A549 (cell line): ENCODE measurements around the gene KIF26A. TPM values are rescaled to one million over a fixed set of nuclear protein-coding genes. Genes with fewer than 3 reads are reported as not detected.

Experiments
- ATAC-seq, 2 experiments: fragments of 200-7000 bp in 1 of 2; fragments of >200 bp in 1 of 2; cut with Nextera tagmentation in 1 of 2; cut with Tn5 transposase in 1 of 2; 3 replicates each; pipeline versions ENCODE4 v1.8.0 to v1.9.1; 2018 to 2020; ENCODE audit warnings: mild to moderate bottlenecking in 1 of 2, moderate library complexity in 1 of 2
- CTCF ChIA-PET: fragments of 300-600 bp; sonication (Branson Sonifier 250); formaldehyde crosslinking; extraction: SDS; loops from one replicate; lab custom pipeline; 2021; ENCODE audit warnings: antibody characterized with exemption, inconsistent platforms; lab: Yijun Ruan, JAX
- POLR2A ChIA-PET: fragments of 350-600 bp; formaldehyde crosslinking; extraction: SDS; loops from one replicate; lab custom pipeline; 2021; ENCODE audit warnings: antibody characterized with exemption, inconsistent platforms; lab: Yijun Ruan, JAX
- DNase-seq, 2 experiments: peaks; one replicate each; pipeline versions ENCODE4 v3.0.0 to v3.0.0-alpha.2; 2011 to 2016; ENCODE audit warnings: low read depth in 1 of 2, low spot score in 1 of 2
- FAIRE-seq: peaks from 2 replicates; lab custom pipeline; 2011; peaks lifted over from hg19 to GRCh38; lab: Jason Lieb, UNC
- H3K27ac ChIP-seq, 2 experiments: fragments of >200 bp; sonication (Bioruptor Twin); formaldehyde crosslinking; 3 replicates each; pipeline ENCODE4 v1.5.1; 2016 to 2017
- H3K4me1 ChIP-seq: fragments of >200 bp; sonication (Bioruptor Twin); formaldehyde crosslinking; 3 replicates; pipeline ENCODE4 v1.6.1; 2016
- H3K4me2 ChIP-seq: fragments of >200 bp; sonication (Bioruptor Twin); formaldehyde crosslinking; 3 replicates; pipeline ENCODE4 v1.6.1; 2016
- H3K4me3 ChIP-seq: fragments of >200 bp; sonication (Bioruptor Twin); formaldehyde crosslinking; 3 replicates; pipeline ENCODE4 v1.5.1; 2016
- H3K9me3 ChIP-seq: fragments of >200 bp; sonication (Bioruptor Twin); formaldehyde crosslinking; 3 replicates; pipeline ENCODE4 v1.6.1; 2016
- CHD4 ChIP-seq: fragments of 200-600 bp; sonication (generic); IDR thresholded peaks from 2 replicates; pipeline ENCODE4 v1.6.1; 2016; ENCODE audit warnings: antibody characterized with exemption, mild to moderate bottlenecking, borderline replicate concordance
- FOSB ChIP-seq: fragments of 250-450 bp; sonication (Bioruptor Pico); IDR thresholded peaks from 2 replicates; pipeline ENCODE4 v1.5.0; 2020; ENCODE audit warnings: mild to moderate bottlenecking, moderate library complexity
- FOSL2 ChIP-seq, 2 experiments: fragments of 450-650 bp in 1 of 2; fragments of >200 bp in 1 of 2; sonication (Bioruptor Twin) in 1 of 2; formaldehyde crosslinking; IDR thresholded peaks; 2 replicates each; pipeline versions ENCODE4 v1.5.0 to v1.6.1; 2016 to 2020; ENCODE audit warnings: mild to moderate bottlenecking in 1 of 2, moderate library complexity in 1 of 2
- FOXS1 ChIP-seq: fragments of 250-450 bp; sonication (Bioruptor Pico); IDR thresholded peaks from 2 replicates; pipeline ENCODE4 v1.5.0; 2020; ENCODE audit warnings: mild to moderate bottlenecking, moderate library complexity
- HEYL ChIP-seq: fragments of 250-450 bp; sonication (Bioruptor Pico); IDR thresholded peaks from 2 replicates; pipeline ENCODE4 v1.8.0; 2021; ENCODE audit warnings: mild to moderate bottlenecking, moderate library complexity
- JUNB ChIP-seq: fragments of >200 bp; sonication (Bioruptor Twin); formaldehyde crosslinking; IDR thresholded peaks from 2 replicates; pipeline ENCODE4 v1.6.1; 2016
- KDM1A ChIP-seq: fragments of 200-600 bp; sonication (generic); IDR thresholded peaks from 2 replicates; pipeline ENCODE4 v1.6.1; 2016; ENCODE audit warnings: low read depth, mild to moderate bottlenecking
- KDM5A ChIP-seq: fragments of 200-600 bp; sonication (generic); IDR thresholded peaks from 2 replicates; pipeline ENCODE4 v1.6.1; 2016; ENCODE audit warnings: antibody characterized with exemption, mild to moderate bottlenecking
- MAFK ChIP-seq: fragments of 450-650 bp; IDR thresholded peaks from 2 replicates; pipeline ENCODE4 v1.6.1; 2014; ENCODE audit not compliant: partially characterized antibody
- MAZ ChIP-seq: fragments of 150-350 bp; IDR thresholded peaks from 2 replicates; pipeline ENCODE4 v1.6.1; 2014; ENCODE audit warnings: antibody characterized with exemption, low read depth, low read length, borderline replicate concordance
- MYC ChIP-seq: IDR thresholded peaks from 2 replicates; pipeline ENCODE4 v1.6.1; 2012; ENCODE audit warnings: mild to moderate bottlenecking, inconsistent platforms, low read length, improper control_type of control experiment, borderline replicate concordance
- NFE2L2 ChIP-seq: fragments of 150-350 bp; conservative IDR thresholded peaks from 2 replicates; pipeline ENCODE4 v1.6.1; 2014; ENCODE audit warnings: low read length
- NR3C1 ChIP-seq: fragments of >200 bp; sonication (Bioruptor Twin); formaldehyde crosslinking; IDR thresholded peaks from 3 replicates; pipeline ENCODE4 v1.6.1; 2017
- PHF8 ChIP-seq: fragments of 200-600 bp; sonication (generic); IDR thresholded peaks from 2 replicates; pipeline ENCODE4 v1.6.1; 2016; ENCODE audit warnings: low read depth, mild to moderate bottlenecking, antibody characterized with exemption, moderate library complexity, borderline replicate concordance
- POLR2A ChIP-seq: IDR thresholded peaks from 2 replicates; pipeline ENCODE4 v1.6.1; 2012; ENCODE audit warnings: mild to moderate bottlenecking, low read length
- POLR2AphosphoS2 ChIP-seq: conservative IDR thresholded peaks from 2 replicates; pipeline ENCODE4 v1.6.1; 2012; ENCODE audit warnings: low read length, improper control_type of control experiment, inconsistent platforms
- RARB ChIP-seq: fragments of 250-450 bp; sonication (Bioruptor Pico); IDR thresholded peaks from 2 replicates; pipeline ENCODE4 v1.8.0; 2021; ENCODE audit warnings: mild to moderate bottlenecking, moderate library complexity
- RCOR1 ChIP-seq: fragments of 150-350 bp; IDR thresholded peaks from 2 replicates; pipeline ENCODE4 v1.6.1; 2014; ENCODE audit warnings: antibody characterized with exemption, low read length, low read depth
- SMC3 ChIP-seq: fragments of >200 bp; sonication (Bioruptor Twin); formaldehyde crosslinking; IDR thresholded peaks from 3 replicates; pipeline ENCODE4 v1.6.1; 2018; ENCODE audit warnings: inconsistent platforms
- SREBF2 ChIP-seq: fragments of 450-650 bp; IDR thresholded peaks from 2 replicates; pipeline ENCODE4 v1.6.1; 2014; ENCODE audit warnings: mild to moderate bottlenecking, moderate library complexity
- TP53 ChIP-seq: fragments of 250-450 bp; sonication (Bioruptor Pico); IDR thresholded peaks from 2 replicates; pipeline ENCODE4 v1.5.0; 2021; ENCODE audit warnings: mild to moderate bottlenecking, moderate library complexity
- ZC3H11A ChIP-seq: fragments of 450-650 bp; IDR thresholded peaks from 2 replicates; pipeline ENCODE4 v1.6.1; 2014; ENCODE audit warnings: antibody characterized with exemption, mild to moderate bottlenecking
- WGBS: methylation state at CpG from one replicate; pipeline ENCODE4 v1.1.6; 2017; ENCODE audit errors: missing lambda C conversion rate; 5-methylcytosine and 5-hydroxymethylcytosine counted together
- polyA plus RNA-seq, 4 experiments: library from polyadenylated mRNA; depleted of rRNA in 3 of 4; stranded (reverse); fragments of >200 nt; fragmentation: RNase III in 1 of 4; extraction: RNeasy Plus Mini Kit Qiagen cat#74134 plus additional on column Dnase treatment in 1 of 4; gene quantifications; 2 replicates in 3 of 4; 3 replicates in 1 of 4; pipeline ENCODE4 v1.2.3, GENCODE V29; 2011 to 2017
- TF ChIP-seq, protein P1 (sequence below): fragments of >200 bp; sonication (Bioruptor Twin); formaldehyde crosslinking; IDR thresholded peaks from 3 replicates; pipeline ENCODE4 v1.5.1; 2016
- TF ChIP-seq, protein P2 (sequence below): fragments of 450-650 bp; IDR thresholded peaks from 2 replicates; pipeline ENCODE4 v1.6.1; 2014; ENCODE audit warnings: antibody characterized with exemption
- TF ChIP-seq, protein P3 (sequence below): IDR thresholded peaks from 2 replicates; pipeline ENCODE4 v1.6.1; 2012
- TF ChIP-seq, protein P4 (sequence below): fragments of 200-600 bp; sonication (generic); IDR thresholded peaks from 2 replicates; pipeline ENCODE4 v1.6.1; 2016; ENCODE audit warnings: antibody characterized with exemption, mild to moderate bottlenecking, moderate library complexity

Gene KIF26A
- polyA plus RNA-seq, 2 of the 4 experiments (the other 2 are of a cell fraction): 0.28 to 2.3 TPM

DNA sequence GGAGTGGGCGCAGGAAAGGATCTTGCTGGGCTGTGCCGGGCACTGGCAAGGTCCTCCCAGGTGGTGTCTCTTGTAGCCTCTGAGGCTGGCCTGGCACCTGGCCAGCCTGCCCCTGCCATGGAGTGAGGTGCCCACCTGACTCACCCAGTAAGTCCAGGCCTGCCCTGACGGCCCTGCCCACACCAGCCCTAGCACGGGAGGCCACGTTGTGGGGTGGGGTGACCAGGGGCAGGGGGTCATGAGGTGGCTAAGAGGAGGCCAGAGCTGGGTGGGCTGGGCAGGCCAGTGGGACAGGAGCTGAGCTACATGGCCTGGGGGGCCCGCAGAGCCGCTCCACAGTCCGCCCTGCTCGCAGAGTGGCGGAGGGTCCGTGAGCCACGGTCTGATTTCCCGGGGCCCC, 45.4 kb downstream of the KIF26A start:
- Histone ChIP-seq H3K27ac (no peak overlapping the region), H3K9me3 (no peaks in the 10 kb centered on the region), H3K4me3 (no peak overlapping the region), H3K4me2 (no peak overlapping the region), H3K4me1 (peaks cover 5% of the 10 kb centered on the region; the same call in 1 of the 3 replicates)
- 91% methylated on average over 9 of the region's 13 CpGs for WGBS
- ATAC-seq (no peak), DNase-seq (no peak), FAIRE-seq (no peak)
- ChIA-PET CTCF (interaction anchor here (1.4 kb wide), 1 partner anchor 380 kb away, joined by 3 read pairs; no protein-coding TSS in a partner anchor), POLR2A (no interaction called here)
- TF ChIP-seq SMC3: no peak
- no peak for TF ChIP-seq RCOR1

DNA sequence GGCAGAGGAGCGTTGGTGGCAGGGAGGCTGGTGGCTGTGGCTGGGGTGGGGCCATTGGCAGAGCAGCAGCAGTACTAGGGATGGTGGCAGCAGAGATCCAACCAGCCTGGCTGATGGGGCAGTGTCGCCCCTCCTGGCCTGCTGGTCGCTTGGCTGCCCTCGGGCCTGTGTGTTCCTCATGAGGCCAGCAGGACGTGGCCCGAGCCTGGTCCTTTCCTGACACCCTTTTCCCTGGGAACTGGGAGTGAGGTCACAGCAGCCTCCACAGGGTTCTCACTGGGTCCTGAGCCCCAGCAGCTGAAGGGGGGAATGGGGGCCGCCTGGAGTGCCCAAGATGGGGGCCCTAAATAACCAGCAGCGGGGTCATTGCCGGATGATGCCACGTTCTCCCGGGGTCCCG, 46.1 kb downstream of the KIF26A start:
- WGBS: 81% methylated on average over 6 of the region's 12 CpGs
- no peak overlapping the region for H3K4me3 ChIP-seq
- FAIRE-seq (no peak), DNase-seq (peak in 1 of 2 experiments; percentile 28), ATAC-seq (peak; percentile 28 to 65; a peak in 5 of 6 replicates)
- peaks cover 5% of the 10 kb centered on the region; the same call in 1 of the 3 replicates for H3K4me1 ChIP-seq
- CTCF ChIA-PET: no interaction called here
- no peaks in the 10 kb centered on the region for H3K9me3 ChIP-seq
- H3K4me2 ChIP-seq: no peak overlapping the region
- POLR2A ChIA-PET: no interaction called here
- H3K27ac ChIP-seq: no peak overlapping the region
- TF ChIP-seq, protein P1, sequence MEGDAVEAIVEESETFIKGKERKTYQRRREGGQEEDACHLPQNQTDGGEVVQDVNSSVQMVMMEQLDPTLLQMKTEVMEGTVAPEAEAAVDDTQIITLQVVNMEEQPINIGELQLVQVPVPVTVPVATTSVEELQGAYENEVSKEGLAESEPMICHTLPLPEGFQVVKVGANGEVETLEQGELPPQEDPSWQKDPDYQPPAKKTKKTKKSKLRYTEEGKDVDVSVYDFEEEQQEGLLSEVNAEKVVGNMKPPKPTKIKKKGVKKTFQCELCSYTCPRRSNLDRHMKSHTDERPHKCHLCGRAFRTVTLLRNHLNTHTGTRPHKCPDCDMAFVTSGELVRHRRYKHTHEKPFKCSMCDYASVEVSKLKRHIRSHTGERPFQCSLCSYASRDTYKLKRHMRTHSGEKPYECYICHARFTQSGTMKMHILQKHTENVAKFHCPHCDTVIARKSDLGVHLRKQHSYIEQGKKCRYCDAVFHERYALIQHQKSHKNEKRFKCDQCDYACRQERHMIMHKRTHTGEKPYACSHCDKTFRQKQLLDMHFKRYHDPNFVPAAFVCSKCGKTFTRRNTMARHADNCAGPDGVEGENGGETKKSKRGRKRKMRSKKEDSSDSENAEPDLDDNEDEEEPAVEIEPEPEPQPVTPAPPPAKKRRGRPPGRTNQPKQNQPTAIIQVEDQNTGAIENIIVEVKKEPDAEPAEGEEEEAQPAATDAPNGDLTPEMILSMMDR: no peak
- TF ChIP-seq HEYL (CRISPR knock-in tag) (no peak), KDM5A (no peak), SREBF2 (no peak), MYC (no peak), FOSB (CRISPR knock-in tag) (no peak), FOSL2 (IDR thresholded peaks at IDR 0.05) (no peak), FOSL2 (CRISPR knock-in tag; IDR thresholded peaks at IDR 0.05) (no peak), RARB (CRISPR knock-in tag) (no peak), POLR2AphosphoS2 (no peak), TP53 (CRISPR knock-in tag) (no peak), ZC3H11A (no peak), PHF8 (no peak), NFE2L2 (no peak)
- TF ChIP-seq, protein P2, sequence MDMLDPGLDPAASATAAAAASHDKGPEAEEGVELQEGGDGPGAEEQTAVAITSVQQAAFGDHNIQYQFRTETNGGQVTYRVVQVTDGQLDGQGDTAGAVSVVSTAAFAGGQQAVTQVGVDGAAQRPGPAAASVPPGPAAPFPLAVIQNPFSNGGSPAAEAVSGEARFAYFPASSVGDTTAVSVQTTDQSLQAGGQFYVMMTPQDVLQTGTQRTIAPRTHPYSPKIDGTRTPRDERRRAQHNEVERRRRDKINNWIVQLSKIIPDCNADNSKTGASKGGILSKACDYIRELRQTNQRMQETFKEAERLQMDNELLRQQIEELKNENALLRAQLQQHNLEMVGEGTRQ: no peak
- TF ChIP-seq, all 56 proteins: peak for 0

DNA sequence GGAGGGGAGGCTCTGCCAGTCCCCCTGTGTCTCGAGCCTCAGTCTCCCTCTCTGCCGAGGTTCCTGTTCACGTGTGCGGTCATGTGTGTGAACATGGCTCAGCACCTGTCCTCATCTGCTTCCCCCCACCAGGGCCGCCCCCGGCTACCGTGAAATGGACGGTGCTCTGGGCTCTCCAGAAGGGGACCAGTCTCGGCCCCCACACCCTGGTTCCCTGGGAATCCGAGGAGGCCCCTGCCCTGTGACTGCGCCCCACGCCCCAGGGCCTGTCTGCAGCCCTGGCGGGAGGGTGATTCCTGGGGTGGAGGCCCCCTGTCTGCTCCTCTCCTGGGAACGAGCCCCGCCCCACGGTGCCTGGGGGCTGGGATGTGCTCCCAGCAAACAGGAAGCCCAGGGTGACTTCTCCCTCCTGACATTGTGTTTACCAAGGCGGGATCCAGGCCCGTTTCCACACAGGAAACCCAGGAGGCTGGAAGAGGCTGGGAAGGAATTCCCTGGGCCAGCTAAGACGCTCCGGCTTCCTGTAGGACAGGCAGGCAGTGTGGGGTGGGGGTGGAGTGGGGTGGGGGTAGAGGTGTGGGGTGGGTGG, 46.6 kb downstream of the KIF26A start:
- Histone ChIP-seq H3K27ac (peak overlapping the region in 1 of 2 experiments; percentile 25; a peak in 2 of 6 replicates), H3K4me2 (no peak overlapping the region), H3K4me1 (peaks cover 5% of the 10 kb centered on the region; the same call in 1 of the 3 replicates), H3K4me3 (no peak overlapping the region), H3K9me3 (no peaks in the 10 kb centered on the region)
- WGBS: 60% methylated on average over 18 of the region's 20 CpGs
- ATAC-seq (peak in 1 of 2 experiments; percentile 27; a peak in 2 of 6 replicates), FAIRE-seq (no peak), DNase-seq (peak in 1 of 2 experiments; percentile 26)
- ChIA-PET CTCF (no interaction called here), POLR2A (no interaction called here)
- TF ChIP-seq SREBF2 (no peak), CHD4 (no peak), FOSL2 (IDR thresholded peaks at IDR 0.05) (no peak), FOSL2 (CRISPR knock-in tag; IDR thresholded peaks at IDR 0.05) (no peak), KDM1A (no peak), ZC3H11A (no peak), NR3C1 (no peak), MAFK (no peak), POLR2A (no peak), FOXS1 (CRISPR knock-in tag) (no peak), MAZ (no peak), JUNB (no peak)
- TF ChIP-seq, protein P3, sequence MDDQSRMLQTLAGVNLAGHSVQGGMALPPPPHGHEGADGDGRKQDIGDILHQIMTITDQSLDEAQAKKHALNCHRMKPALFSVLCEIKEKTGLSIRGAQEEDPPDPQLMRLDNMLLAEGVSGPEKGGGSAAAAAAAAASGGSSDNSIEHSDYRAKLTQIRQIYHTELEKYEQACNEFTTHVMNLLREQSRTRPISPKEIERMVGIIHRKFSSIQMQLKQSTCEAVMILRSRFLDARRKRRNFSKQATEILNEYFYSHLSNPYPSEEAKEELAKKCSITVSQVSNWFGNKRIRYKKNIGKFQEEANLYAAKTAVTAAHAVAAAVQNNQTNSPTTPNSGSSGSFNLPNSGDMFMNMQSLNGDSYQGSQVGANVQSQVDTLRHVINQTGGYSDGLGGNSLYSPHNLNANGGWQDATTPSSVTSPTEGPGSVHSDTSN: no peak
- TF ChIP-seq, protein P4, sequence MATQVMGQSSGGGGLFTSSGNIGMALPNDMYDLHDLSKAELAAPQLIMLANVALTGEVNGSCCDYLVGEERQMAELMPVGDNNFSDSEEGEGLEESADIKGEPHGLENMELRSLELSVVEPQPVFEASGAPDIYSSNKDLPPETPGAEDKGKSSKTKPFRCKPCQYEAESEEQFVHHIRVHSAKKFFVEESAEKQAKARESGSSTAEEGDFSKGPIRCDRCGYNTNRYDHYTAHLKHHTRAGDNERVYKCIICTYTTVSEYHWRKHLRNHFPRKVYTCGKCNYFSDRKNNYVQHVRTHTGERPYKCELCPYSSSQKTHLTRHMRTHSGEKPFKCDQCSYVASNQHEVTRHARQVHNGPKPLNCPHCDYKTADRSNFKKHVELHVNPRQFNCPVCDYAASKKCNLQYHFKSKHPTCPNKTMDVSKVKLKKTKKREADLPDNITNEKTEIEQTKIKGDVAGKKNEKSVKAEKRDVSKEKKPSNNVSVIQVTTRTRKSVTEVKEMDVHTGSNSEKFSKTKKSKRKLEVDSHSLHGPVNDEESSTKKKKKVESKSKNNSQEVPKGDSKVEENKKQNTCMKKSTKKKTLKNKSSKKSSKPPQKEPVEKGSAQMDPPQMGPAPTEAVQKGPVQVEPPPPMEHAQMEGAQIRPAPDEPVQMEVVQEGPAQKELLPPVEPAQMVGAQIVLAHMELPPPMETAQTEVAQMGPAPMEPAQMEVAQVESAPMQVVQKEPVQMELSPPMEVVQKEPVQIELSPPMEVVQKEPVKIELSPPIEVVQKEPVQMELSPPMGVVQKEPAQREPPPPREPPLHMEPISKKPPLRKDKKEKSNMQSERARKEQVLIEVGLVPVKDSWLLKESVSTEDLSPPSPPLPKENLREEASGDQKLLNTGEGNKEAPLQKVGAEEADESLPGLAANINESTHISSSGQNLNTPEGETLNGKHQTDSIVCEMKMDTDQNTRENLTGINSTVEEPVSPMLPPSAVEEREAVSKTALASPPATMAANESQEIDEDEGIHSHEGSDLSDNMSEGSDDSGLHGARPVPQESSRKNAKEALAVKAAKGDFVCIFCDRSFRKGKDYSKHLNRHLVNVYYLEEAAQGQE: no peak
